HCT116 (cell line): ENCODE data around the gene TMPRSS13. TPM values are rescaled to one million over a fixed set of nuclear protein-coding genes. Genes with fewer than 3 reads are reported as not detected.

Experiments used
- ATAC-seq: fragments of 200-7000 bp; cut with Tn5 transposase; 2 replicates; pipeline ENCODE4 v1.9.1; 2020; ENCODE audit warnings: mild to moderate bottlenecking, moderate library complexity
- BruUV-seq: library from RNA; stranded (reverse); fragments of 400-500 nt; replicated peaks from 2 replicates; lab custom pipeline; 2021; lab: Mats Ljungman, UMichigan
- CTCF ChIA-PET: fragments of 300-600 bp; sonication (Branson Sonifier 250); formaldehyde crosslinking; loops from one replicate; lab custom pipeline; 2021; ENCODE audit warnings: antibody characterized with exemption; lab: Charles Lee
- POLR2A ChIA-PET: fragments of 300-600, 350-600 bp; sonication (Branson Sonifier 250); formaldehyde crosslinking; loops from one replicate; lab custom pipeline; 2021; ENCODE audit warnings: antibody characterized with exemption; lab: Charles Lee
- RAD21 ChIA-PET, 2 experiments: fragments of 300-600 bp; sonication (Branson Sonifier 250); formaldehyde crosslinking; loops; one replicate each; lab custom pipeline; 2023; ENCODE audit warnings: low total read pairs in 2 of 2; ENCODE audit not compliant: uncharacterized antibody in 2 of 2, unreplicated experiment in 2 of 2, low non-redundant PET in 1 of 2; lab: Charles Lee
- DNase-seq: peaks from one replicate; pipeline ENCODE4 v3.0.0-alpha.2; 2010; ENCODE audit warnings: low read depth, low spot score
- H2AFZ ChIP-seq: fragments of 200-600 bp; shearing (Covaris generic), sonication (generic); 2 replicates; pipeline ENCODE4 v1.6.1; 2017; ENCODE audit warnings: low read depth, mixed run types, mixed read lengths, antibody characterized with exemption, low read length; ENCODE audit not compliant: poor library complexity, severe bottlenecking
- H3K27ac ChIP-seq: 2 replicates; pipeline ENCODE4 v1.5.1; 2012; ENCODE audit warnings: low read depth, low read length
- H3K27me3 ChIP-seq: fragments of 200-600 bp; sonication (generic); 2 replicates; pipeline ENCODE4 v1.6.1; 2016; ENCODE audit warnings: mixed run types, low read length, mixed read lengths; ENCODE audit not compliant: insufficient read depth
- H3K36me3 ChIP-seq, 2 experiments: fragments of 200-500 bp in 1 of 2; fragments of 200-600 bp in 1 of 2; sonication (Bioruptor generic) in 1 of 2; sonication (generic) in 1 of 2; 2 replicates each; pipeline versions ENCODE4 v1.5.1 to v1.6.1; 2014 to 2016; ENCODE audit warnings: low read length in 2 of 2, inconsistent platforms in 1 of 2, mixed read lengths in 1 of 2, mixed run types in 1 of 2; ENCODE audit not compliant: insufficient read depth in 2 of 2, control insufficient read depth in 1 of 2
- H3K4me1 ChIP-seq, 2 experiments: fragments of 200-600 bp in 1 of 2; sonication (generic) in 1 of 2; 2 replicates each; pipeline versions ENCODE4 v1.5.1 to v1.6.1; 2012 to 2017; ENCODE audit warnings: low read length in 2 of 2, inconsistent platforms in 1 of 2, mild to moderate bottlenecking in 1 of 2, mixed read lengths in 1 of 2, mixed run types in 1 of 2, moderate library complexity in 1 of 2; ENCODE audit not compliant: insufficient read depth in 2 of 2, control insufficient read depth in 1 of 2
- H3K4me2 ChIP-seq: fragments of 200-600 bp; sonication (generic); 2 replicates; pipeline ENCODE4 v1.6.1; 2017; ENCODE audit warnings: mixed run types, low read length, mixed read lengths
- H3K4me3 ChIP-seq, 2 experiments: fragments of 200-600 bp in 1 of 2; sonication (generic) in 1 of 2; replicated peaks in 1 of 2; 2 replicates each; pipeline ENCODE4 v1.5.1; 2011 to 2016; ENCODE audit warnings: low read length in 2 of 2, control low read depth in 1 of 2, low read depth in 1 of 2, mild to moderate bottlenecking in 1 of 2, mixed read lengths in 1 of 2, mixed run types in 1 of 2
- H3K79me2 ChIP-seq: fragments of 200-600 bp; sonication (generic); 2 replicates; pipeline ENCODE4 v1.6.1; 2017; ENCODE audit warnings: mild to moderate bottlenecking, mixed run types, low read length, moderate library complexity, mixed read lengths; ENCODE audit not compliant: insufficient read depth
- H3K9ac ChIP-seq: fragments of 200-600 bp; sonication (generic); 2 replicates; pipeline ENCODE4 v1.6.1; 2016; ENCODE audit warnings: low read length, mixed read lengths
- H3K9me2 ChIP-seq: fragments of 200-600 bp; sonication (generic), shearing (Covaris generic); 2 replicates; pipeline ENCODE4 v1.6.1; 2017; ENCODE audit warnings: mixed run types, mild to moderate bottlenecking, moderate library complexity; ENCODE audit not compliant: insufficient read depth
- H3K9me3 ChIP-seq, 2 experiments: fragments of 200-500 bp in 1 of 2; fragments of 200-600 bp in 1 of 2; sonication (Bioruptor generic) in 1 of 2; sonication (generic) in 1 of 2; 2 replicates each; pipeline ENCODE4 v1.6.1; 2014 to 2017; ENCODE audit warnings: low read length in 2 of 2, mixed read lengths in 2 of 2, inconsistent platforms in 1 of 2, low read depth in 1 of 2, mild to moderate bottlenecking in 1 of 2, mixed run types in 1 of 2, moderate library complexity in 1 of 2; ENCODE audit not compliant: control insufficient read depth in 1 of 2, insufficient read depth in 1 of 2
- H4K20me1 ChIP-seq: fragments of 200-600 bp; sonication (generic), shearing (Covaris generic); 2 replicates; pipeline ENCODE4 v1.6.1; 2017; ENCODE audit warnings: mixed run types, mild to moderate bottlenecking, moderate library complexity; ENCODE audit not compliant: insufficient read depth
- CTCF ChIP-seq, 3 experiments: fragments of 200-600 bp in 1 of 3; sonication (generic) in 1 of 3; IDR thresholded peaks in 2 of 3; conservative IDR thresholded peaks in 1 of 3; 2 replicates each; pipeline ENCODE4 v1.5.1; 2012 to 2017; ENCODE audit warnings: low read depth in 2 of 3, low read length in 2 of 3, antibody characterized with exemption in 1 of 3, borderline replicate concordance in 1 of 3, control low read depth in 1 of 3, mild to moderate bottlenecking in 1 of 3, mixed read lengths in 1 of 3, mixed run types in 1 of 3, moderate library complexity in 1 of 3; ENCODE audit not compliant: insufficient read depth in 1 of 3
- FOSL1 ChIP-seq: IDR thresholded peaks from 2 replicates; pipeline ENCODE4 v1.6.1; 2012; ENCODE audit warnings: low read depth
- MAX ChIP-seq: IDR thresholded peaks from 2 replicates; pipeline ENCODE4 v1.6.1; 2012
- POLR2A ChIP-seq: IDR thresholded peaks from 2 replicates; pipeline ENCODE4 v1.7.0; 2011; ENCODE audit warnings: borderline replicate concordance; ENCODE audit not compliant: insufficient read depth, insufficient read length; ENCODE audit errors: extremely low read depth
- RAD21 ChIP-seq: IDR thresholded peaks from 2 replicates; pipeline ENCODE4 v1.6.1; 2012; ENCODE audit warnings: low read depth, mild to moderate bottlenecking
- SIN3A ChIP-seq: IDR thresholded peaks from 2 replicates; pipeline ENCODE4 v1.6.1; 2012; ENCODE audit warnings: low read depth
- SP1 ChIP-seq: IDR thresholded peaks from 2 replicates; pipeline ENCODE4 v1.6.1; 2012; ENCODE audit warnings: low read depth
- ZBTB33 ChIP-seq: IDR thresholded peaks from 2 replicates; pipeline ENCODE4 v1.6.1; 2011; ENCODE audit warnings: mild to moderate bottlenecking, low read length, moderate library complexity; ENCODE audit not compliant: insufficient replicate concordance; ENCODE audit errors: extremely low read depth
- ZNF274 ChIP-seq: fragments of 200-500 bp; sonication (Bioruptor generic); IDR thresholded peaks from 2 replicates; pipeline ENCODE4 v1.6.1; 2014; ENCODE audit warnings: mild to moderate bottlenecking, low read depth, low read length, inconsistent platforms
- intact Hi-C: fragments of 100-400 bp; cut with micrococcal nuclease; formaldehyde crosslinking; loops from 2 replicates; pipeline ENCODE4 v1.10.0; 2022
- total RNA-seq: library from RNA; stranded (reverse); gene quantifications from one replicate; pipeline ENCODE4 v1.2.1, GENCODE V29; 2021; ENCODE audit not compliant: unreplicated experiment

The TMPRSS13 gene
- total RNA-seq, 1 experiment from 2014 or later = 0.52 TPM

- no peak overlapping the region for H3K4me3 ChIP-seq
- RAD21 ChIA-PET = no interaction called here
- H3K4me1 ChIP-seq = no peaks in the 10 kb centered on the region
- H4K20me1 ChIP-seq = no peaks in the 10 kb centered on the region
- no peak overlapping the region for H2AFZ ChIP-seq
- H3K9me3 ChIP-seq = 0 out of 4 replicates have a peak, but pooled peaks cover 0 to 3% of the 10 kb centered on the region in 2 experiments
- H3K9ac ChIP-seq = no peak overlapping the region
- no peaks in the 10 kb centered on the region for H3K9me2 ChIP-seq
- H3K27me3 ChIP-seq = no peaks in the 10 kb centered on the region
- no peak overlapping the region for H3K27ac ChIP-seq
- DNase-seq (no peak), ATAC-seq (no peak)
- POLR2A ChIA-PET = no interaction called here
- H3K79me2 ChIP-seq = no peaks in the 10 kb centered on the region
- intact Hi-C loops = no loop called here
- H3K4me2 ChIP-seq = no peak overlapping the region
- BruUV-seq = no TSS peak
- H3K36me3 ChIP-seq = no peaks in the 10 kb centered on the region
- CTCF ChIA-PET = no interaction called here
- no peak for TF ChIP-seq ZNF274
- no peak for TF ChIP-seq SIN3A
- TF ChIP-seq CTCF (IDR thresholded peaks at IDR 0.05 in 2 of 3, conservative IDR thresholded peaks at IDR 0.05 in 1 of 3; ENCODE audit: borderline replicate concordance in 1 of 3, insufficient read depth in 1 of 3, low read depth in 2 of 3, low read length in 2 of 3) = no peak
- no peak for TF ChIP-seq RAD21
- no peak for TF ChIP-seq POLR2A
- TF ChIP-seq, all 23 proteins: peak for 0
Observed at GRCh38 chr11:117958949-117959348, 29.7 kb upstream of the TMPRSS13 start.

GRCh38 chr11:117953024-117953671, 23.9 kb upstream of the TMPRSS13 start:
- no peak overlapping the region for H3K4me3 ChIP-seq
- no peaks in the 10 kb centered on the region for H3K4me1 ChIP-seq
- no peak overlapping the region for H2AFZ ChIP-seq
- no peaks in the 10 kb centered on the region for H4K20me1 ChIP-seq
- no TSS peak for BruUV-seq
- ChIA-PET RAD21 (no interaction called here), CTCF (interaction anchor here (1.8 kb wide), 1 partner anchor 100 kb away, joined by 6 read pairs; no protein-coding TSS in a partner anchor), POLR2A (no interaction called here)
- DNase-seq = no peak
- no peaks in the 10 kb centered on the region for H3K79me2 ChIP-seq
- intact Hi-C loops = no loop called here
- 0 out of 4 replicates have a peak, but pooled peaks cover 0 to 3% of the 10 kb centered on the region in 2 experiments for H3K9me3 ChIP-seq
- no peak overlapping the region for H3K27ac ChIP-seq
- no peak overlapping the region for H3K4me2 ChIP-seq
- no peak overlapping the region for H3K9ac ChIP-seq
- no peaks in the 10 kb centered on the region for H3K27me3 ChIP-seq
- no peaks in the 10 kb centered on the region for H3K9me2 ChIP-seq
- ATAC-seq = no peak
- H3K36me3 ChIP-seq = no peaks in the 10 kb centered on the region
- TF ChIP-seq SP1 (no peak), CTCF (IDR thresholded peaks at IDR 0.05 in 2 of 3, conservative IDR thresholded peaks at IDR 0.05 in 1 of 3; ENCODE audit: borderline replicate concordance in 1 of 3, insufficient read depth in 1 of 3, low read depth in 2 of 3, low read length in 2 of 3) (no peak), FOSL1 (no peak), MAX (no peak), ZBTB33 (no peak)
